Peyer's patch (tissue), 4 donors: Measurements from ENCODE around the gene RNF217. TPM values are rescaled to one million over a fixed set of nuclear protein-coding genes. Genes with fewer than 3 reads are reported as not detected.

Source experiments
- DNase-seq, 3 donors: peaks; one replicate each; pipeline ENCODE4 v3.0.0-alpha.2; 2017 to 2019
- H3K27ac ChIP-seq, 4 donors: fragments of 200-600 bp; sonication (generic); one replicate each; pipeline ENCODE4 v1.5.1; 2016 to 2019
- H3K27me3 ChIP-seq, 2 donors: fragments of 200-600 bp; sonication (generic); one replicate each; pipeline ENCODE4 v1.5.1; 2019
- H3K36me3 ChIP-seq, 3 donors: fragments of 200-600 bp; sonication (generic); one replicate each; pipeline ENCODE4 v1.5.1; 2016 to 2019
- H3K4me1 ChIP-seq, 4 donors: fragments of 200-600 bp; sonication (generic); one replicate each; pipeline ENCODE4 v1.5.1; 2016 to 2019
- H3K4me3 ChIP-seq, 4 donors: fragments of 200-600 bp; sonication (generic); 1 replicate in 3 of 4; 2 replicates in 1 of 4; pipeline ENCODE4 v1.5.1; 2016 to 2019; ENCODE audit warnings: mild to moderate bottlenecking in 1 of 4
- H3K9me3 ChIP-seq, 4 donors: fragments of 200-600 bp; sonication (generic); one replicate each; pipeline ENCODE4 v1.5.1; 2016 to 2019; ENCODE audit warnings: mild to moderate bottlenecking in 1 of 4
- CTCF ChIP-seq, 6 experiments: fragments of 450-650 bp in 4 of 6; fragments of 200-600 bp in 2 of 6; sonication (generic) in 1 of 6; IDR thresholded peaks; one replicate each; pipeline ENCODE4 v1.5.1; 2017 to 2019; ENCODE audit warnings: antibody characterized with exemption in 6 of 6, mild to moderate bottlenecking in 3 of 6, moderate library complexity in 1 of 6
- POLR2A ChIP-seq, 2 donors: fragments of 450-650 bp; IDR thresholded peaks; one replicate each; pipeline ENCODE4 v1.5.1; 2017; ENCODE audit warnings: antibody characterized with exemption in 2 of 2, mild to moderate bottlenecking in 2 of 2, moderate library complexity in 2 of 2
- total RNA-seq, 4 donors: library from RNA; depleted of rRNA; stranded (reverse); fragments of >200 nt; gene quantifications; one replicate each; pipeline ENCODE4 v1.1.0, GENCODE V29; 2016

RNF217 gene
- total RNA-seq, 4 donors from 2014 or later: 7.4 to 60.1 (median 23.5) TPM

DNA sequence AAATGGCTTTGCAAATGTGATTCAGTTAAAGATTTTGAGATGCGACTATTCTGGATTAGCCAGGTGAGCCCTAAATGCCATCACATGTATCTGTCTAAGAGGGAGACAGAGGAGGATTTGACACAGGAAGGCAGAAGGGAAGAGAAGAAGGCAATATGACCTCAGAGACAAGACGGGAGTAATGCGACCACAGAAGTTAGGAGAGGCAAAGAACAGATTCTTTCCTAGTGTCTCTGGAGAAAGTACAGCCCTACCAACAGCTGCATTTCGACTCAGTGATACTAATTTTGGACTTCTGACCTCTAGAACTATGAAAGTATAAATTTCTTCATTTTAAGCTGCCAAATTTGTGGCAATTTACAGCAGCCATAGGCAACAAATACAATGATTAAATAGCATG lies 167.1 kb downstream of the RNF217 start:
- no peaks in the 10 kb centered on the region for H3K36me3 ChIP-seq
- H3K27ac ChIP-seq: no peak overlapping the region
- TF ChIP-seq POLR2A (IDR thresholded peaks at IDR 0.05) (no peak), CTCF (IDR thresholded peaks at IDR 0.05) (no peak)
- no peak overlapping the region for H3K4me3 ChIP-seq
- no peaks in the 10 kb centered on the region for H3K9me3 ChIP-seq
- no peak for DNase-seq
- no peaks in the 10 kb centered on the region for H3K27me3 ChIP-seq
- H3K4me1 ChIP-seq: no peaks in the 10 kb centered on the region

DNA sequence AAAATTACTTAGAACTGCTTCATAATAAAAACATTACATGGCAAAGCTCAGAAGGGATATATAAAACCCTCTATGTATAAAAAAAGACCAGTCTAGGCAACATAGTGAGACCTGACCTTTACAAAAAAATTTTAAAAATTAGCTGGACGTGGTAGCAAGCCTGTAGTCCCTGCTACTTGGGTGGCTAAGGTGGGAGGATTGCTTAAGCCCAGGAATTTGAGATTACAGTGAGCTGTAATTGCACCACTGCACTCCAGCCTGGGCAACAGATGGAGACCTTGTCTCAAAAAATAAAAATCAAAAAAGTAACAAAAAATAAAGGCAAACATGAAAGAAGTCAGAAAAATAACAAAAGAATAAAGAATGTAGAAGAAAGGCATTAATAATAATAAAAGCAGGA lies 169.8 kb downstream of the RNF217 start:
- Histone ChIP-seq H3K4me1 (no peaks in the 10 kb centered on the region), H3K4me3 (no peak overlapping the region), H3K36me3 (no peaks in the 10 kb centered on the region), H3K27ac (no peak overlapping the region), H3K27me3 (no peaks in the 10 kb centered on the region), H3K9me3 (no peaks in the 10 kb centered on the region)
- no peak for DNase-seq
- TF ChIP-seq POLR2A (IDR thresholded peaks at IDR 0.05) (no peak), CTCF (IDR thresholded peaks at IDR 0.05) (no peak)

- Histone ChIP-seq H3K36me3 (no peaks in the 10 kb centered on the region), H3K9me3 (no peaks in the 10 kb centered on the region), H3K27ac (no peak overlapping the region), H3K4me3 (no peak overlapping the region), H3K4me1 (no peaks in the 10 kb centered on the region), H3K27me3 (no peaks in the 10 kb centered on the region)
- TF ChIP-seq CTCF (IDR thresholded peaks at IDR 0.05) (no peak), POLR2A (IDR thresholded peaks at IDR 0.05) (no peak)
- no peak for DNase-seq
Measured at GRCh38 chr6:125136378-125136777, 174.1 kb downstream of the RNF217 start.

- Histone ChIP-seq H3K27ac (no peak overlapping the region), H3K9me3 (no peaks in the 10 kb centered on the region), H3K4me1 (no peaks in the 10 kb centered on the region), H3K4me3 (no peak overlapping the region), H3K36me3 (no peaks in the 10 kb centered on the region), H3K27me3 (no peaks in the 10 kb centered on the region)
- no peak for DNase-seq
- TF ChIP-seq POLR2A (IDR thresholded peaks at IDR 0.05) (no peak), CTCF (IDR thresholded peaks at IDR 0.05) (no peak)
Measured at GRCh38 chr6:125138083-125138482, 175.8 kb downstream of the RNF217 start.

GRCh38 chr6:125140808-125141207 lies 178.6 kb downstream of the RNF217 start:
- Histone ChIP-seq H3K27me3 (no peaks in the 10 kb centered on the region), H3K36me3 (no peaks in the 10 kb centered on the region), H3K9me3 (no peaks in the 10 kb centered on the region), H3K4me3 (no peak overlapping the region), H3K4me1 (no peaks in the 10 kb centered on the region), H3K27ac (no peak overlapping the region)
- no peak for TF ChIP-seq CTCF (IDR thresholded peaks at IDR 0.05)
- no peak for TF ChIP-seq POLR2A (IDR thresholded peaks at IDR 0.05)
- no peak for DNase-seq

Other genes with a start within 250 kb of the RNF217 start
- gene TPD52L1, start 191.3 kb downstream of the RNF217 start, total RNA-seq: 10 to 100 TPM; 13.4 to 39.6 (median 21.2) TPM